Ovary (tissue), 9 donors: ENCODE measurements around the gene RAMACL. TPM values are rescaled to one million over a fixed set of nuclear protein-coding genes. Genes with fewer than 3 reads are reported as not detected.

ENCODE experiments used
- DNase-seq, 5 donors: peaks; one replicate each; pipeline ENCODE4 v3.0.0-alpha.2; 2019 to 2020
- H3K27ac ChIP-seq, 2 donors: fragments of 200-600 bp; one replicate each; pipeline versions ENCODE4 v1.5.1 to v1.8.0; 2019 to 2022
- H3K27me3 ChIP-seq: fragments of 200-600 bp; one replicate; pipeline ENCODE4 v1.8.0; 2022
- H3K36me3 ChIP-seq: fragments of 200-600 bp; sonication (generic); one replicate; pipeline ENCODE4 v1.5.1; 2019
- H3K4me1 ChIP-seq: one replicate; pipeline ENCODE4 v1.8.1; 2013; ENCODE audit warnings: mild to moderate bottlenecking, moderate library complexity; ENCODE audit not compliant: insufficient read depth
- H3K4me3 ChIP-seq: fragments of 200-600 bp; sonication (generic); one replicate; pipeline ENCODE4 v1.5.1; 2017
- H3K9me3 ChIP-seq, 2 donors: fragments of 200-600 bp in 1 of 2; sonication (generic) in 1 of 2; one replicate each; pipeline versions ENCODE4 v1.5.1 to v1.8.1; 2013 to 2019; ENCODE audit warnings: mild to moderate bottlenecking in 1 of 2, moderate library complexity in 1 of 2
- EP300 ChIP-seq: sonication (generic); formaldehyde crosslinking; IDR thresholded peaks from one replicate; pipeline ENCODE4 v1.6.1; 2017; ENCODE audit warnings: antibody characterized with exemption
- POLR2A ChIP-seq: fragments of 450-650 bp; IDR thresholded peaks from one replicate; pipeline ENCODE4 v1.6.1; 2017; ENCODE audit warnings: antibody characterized with exemption, mild to moderate bottlenecking, moderate library complexity
- WGBS, 3 donors: extraction: QIAGEN DNeasy Blood & Tissue Kit in 1 of 3; methylation state at CpG; one replicate each; pipeline versions ENCODE4 v1.1.5 to v1.1.7; 2013 to 2017; 5-methylcytosine and 5-hydroxymethylcytosine counted together
- intact Hi-C, 4 donors: fragments of 100-400 bp; cut with DNase I; formaldehyde crosslinking; loops; one replicate each; pipeline versions ENCODE4 v1.11.0 to v1.15.1; 2022 to 2023
- polyA plus RNA-seq, 2 donors: library from polyadenylated mRNA; stranded (reverse); fragments of 200-250 nt in 1 of 2; fragments of 350-450 nt in 1 of 2; fragmentation: Illumina TruSeq in 1 of 2; extraction: RNeasy Lipid Tissue Mini Kit (QIAGEN cat#74804) in 1 of 2; gene quantifications; one replicate each; pipeline ENCODE4 v1.2.3, GENCODE V29; 2013 to 2014
- total RNA-seq, 7 donors: library from RNA; depleted of rRNA in 2 of 7; stranded (reverse); fragments of >200 nt in 2 of 7; fragmentation: NEBNext Ultra II Directional in 3 of 7; extraction: Animal tissue kit (Norgen Biotek cat#: 25700) in 3 of 7; gene quantifications; one replicate each; pipeline versions ENCODE4 v1.1.0 to v1.2.4, GENCODE V29; 2016 to 2023
- TF ChIP-seq, protein P1 (sequence below), 3 donors: fragments of 450-650 bp in 2 of 3; fragments of 200-600 bp in 1 of 3; IDR thresholded peaks; one replicate each; pipeline versions ENCODE4 v1.5.1 to v1.8.0; 2016 to 2022; ENCODE audit warnings: antibody characterized with exemption in 3 of 3, mild to moderate bottlenecking in 1 of 3
- donor health status: DM: no; HTN: no; CAD: no; lungs with moderate emphysema.
- donor health status: DM: no; HTN: no; CAD: no.
- donor health status: Bipolar disorder and iron deficiency.
- donor health status: DM: yes; HTN: yes; CAD: no.
- donor health status: DM: no; HTN: no; CAD: no.
- donor health status: DM: yes; HTN: yes; CAD: no.

RAMACL gene
- total and polyA plus RNA-seq, 9 donors, result 0.16 to 6.4 (median 1.3) TPM

DNA sequence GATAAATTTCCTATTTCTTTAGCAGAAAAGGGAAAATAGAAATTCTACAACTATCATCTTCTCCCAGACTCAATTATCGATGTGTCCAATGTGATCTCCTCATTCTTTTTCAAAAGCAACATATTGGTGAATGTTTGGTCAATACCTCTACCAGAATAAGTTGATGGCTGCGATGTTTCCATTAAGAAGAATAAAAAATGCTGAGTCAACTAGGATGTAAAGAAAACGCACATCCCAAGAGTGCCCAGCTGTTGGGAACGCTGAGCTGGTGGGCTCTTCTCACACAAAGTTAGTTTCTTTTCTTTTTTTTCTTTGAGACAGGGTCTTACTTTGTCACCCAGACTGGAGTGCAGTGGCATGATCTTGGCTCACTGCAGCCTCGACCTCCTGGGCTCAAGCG is 39.8 kb downstream of the RAMACL start:
- DNase-seq, result no peak
- Histone ChIP-seq H3K27me3 (no peaks in the 10 kb centered on the region), H3K4me3 (no peak overlapping the region), H3K4me1 (peaks cover 6% of the 10 kb centered on the region), H3K9me3 (no peaks in the 10 kb centered on the region), H3K27ac (no peak overlapping the region), H3K36me3 (no peaks in the 10 kb centered on the region)
- TF ChIP-seq EP300, result no peak
- TF ChIP-seq, protein P1, sequence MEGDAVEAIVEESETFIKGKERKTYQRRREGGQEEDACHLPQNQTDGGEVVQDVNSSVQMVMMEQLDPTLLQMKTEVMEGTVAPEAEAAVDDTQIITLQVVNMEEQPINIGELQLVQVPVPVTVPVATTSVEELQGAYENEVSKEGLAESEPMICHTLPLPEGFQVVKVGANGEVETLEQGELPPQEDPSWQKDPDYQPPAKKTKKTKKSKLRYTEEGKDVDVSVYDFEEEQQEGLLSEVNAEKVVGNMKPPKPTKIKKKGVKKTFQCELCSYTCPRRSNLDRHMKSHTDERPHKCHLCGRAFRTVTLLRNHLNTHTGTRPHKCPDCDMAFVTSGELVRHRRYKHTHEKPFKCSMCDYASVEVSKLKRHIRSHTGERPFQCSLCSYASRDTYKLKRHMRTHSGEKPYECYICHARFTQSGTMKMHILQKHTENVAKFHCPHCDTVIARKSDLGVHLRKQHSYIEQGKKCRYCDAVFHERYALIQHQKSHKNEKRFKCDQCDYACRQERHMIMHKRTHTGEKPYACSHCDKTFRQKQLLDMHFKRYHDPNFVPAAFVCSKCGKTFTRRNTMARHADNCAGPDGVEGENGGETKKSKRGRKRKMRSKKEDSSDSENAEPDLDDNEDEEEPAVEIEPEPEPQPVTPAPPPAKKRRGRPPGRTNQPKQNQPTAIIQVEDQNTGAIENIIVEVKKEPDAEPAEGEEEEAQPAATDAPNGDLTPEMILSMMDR (IDR thresholded peaks at IDR 0.05), result no peak
- no peak for TF ChIP-seq POLR2A
- intact Hi-C loops, result no loop called here
- 95 to 97% (median 96%) methylated on average over 6 of the region's 6 CpGs for WGBS, 3 donors

DNA sequence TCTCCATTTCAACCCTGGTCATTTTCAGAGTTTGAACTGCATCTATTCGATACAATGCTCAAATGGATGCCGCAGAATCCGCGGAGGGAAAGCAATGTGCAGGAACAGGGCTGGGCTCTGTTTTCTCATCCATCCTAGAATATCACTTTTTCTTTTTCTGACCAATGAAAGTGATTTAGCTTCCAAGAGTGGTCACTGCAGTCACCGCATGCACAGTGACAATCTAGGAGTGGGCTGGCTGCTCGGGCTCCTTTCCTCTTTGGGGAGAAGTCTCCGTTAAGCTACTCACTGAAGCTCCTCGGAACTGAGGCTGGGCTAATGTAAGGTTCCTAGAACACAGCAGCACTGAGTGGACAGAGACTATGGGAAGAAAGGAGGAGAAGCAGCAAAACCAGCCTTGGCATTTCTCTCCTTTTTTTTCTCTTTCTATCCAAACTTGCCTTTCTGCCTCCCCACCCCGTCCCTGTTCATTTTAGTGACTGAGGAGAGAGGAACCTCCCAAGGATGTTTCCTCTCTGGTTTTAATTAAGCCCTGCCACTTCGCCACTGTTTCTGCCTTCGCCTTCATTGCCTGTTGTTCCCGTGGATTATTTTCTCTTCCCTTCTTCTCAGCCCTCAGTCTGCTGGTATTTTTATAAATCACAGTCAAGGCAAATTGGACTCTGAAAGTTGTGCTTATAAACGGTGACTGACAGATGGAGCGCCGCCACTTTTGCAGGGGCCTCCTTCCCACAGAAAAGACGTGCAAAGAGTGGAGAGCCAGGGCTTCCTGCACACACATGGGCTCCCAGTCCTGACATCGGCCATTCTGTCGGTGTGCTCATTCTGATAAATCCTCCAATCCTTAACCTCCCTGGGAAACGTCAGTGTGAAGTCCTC is 41.1 kb downstream of the RAMACL start:
- H3K27me3 ChIP-seq, result no peaks in the 10 kb centered on the region
- H3K9me3 ChIP-seq, result no peaks in the 10 kb centered on the region
- intact Hi-C loops, result no loop called here
- TF ChIP-seq, protein P1 (IDR thresholded peaks at IDR 0.05), result no peak
- no peak for TF ChIP-seq EP300
- no peak for TF ChIP-seq POLR2A
- no peak for DNase-seq
- 91 to 95% (median 92%) methylated on average over 19 of the region's 19 CpGs for WGBS, 3 donors
- H3K4me3 ChIP-seq, result no peak overlapping the region
- peaks cover 6% of the 10 kb centered on the region for H3K4me1 ChIP-seq
- no peaks in the 10 kb centered on the region for H3K36me3 ChIP-seq
- no peak overlapping the region for H3K27ac ChIP-seq

DNA sequence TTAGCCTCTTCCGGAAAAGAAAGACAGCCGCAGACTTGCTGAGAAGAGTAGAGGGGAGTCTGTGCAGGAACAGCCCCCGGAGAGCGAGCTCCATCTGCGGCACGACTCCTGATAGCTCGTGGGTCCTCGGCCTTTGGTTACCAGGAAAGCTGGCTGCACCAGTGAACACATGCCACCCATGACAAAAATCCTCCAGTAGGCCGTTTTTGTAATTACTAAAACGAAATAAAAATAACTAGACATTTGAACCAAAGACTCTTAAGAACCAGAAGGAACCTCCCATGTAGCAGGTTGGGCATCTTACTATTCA is 42.2 kb downstream of the RAMACL start:
- no peaks in the 10 kb centered on the region for H3K36me3 ChIP-seq
- H3K4me1 ChIP-seq, result peaks cover 6% of the 10 kb centered on the region

DNA sequence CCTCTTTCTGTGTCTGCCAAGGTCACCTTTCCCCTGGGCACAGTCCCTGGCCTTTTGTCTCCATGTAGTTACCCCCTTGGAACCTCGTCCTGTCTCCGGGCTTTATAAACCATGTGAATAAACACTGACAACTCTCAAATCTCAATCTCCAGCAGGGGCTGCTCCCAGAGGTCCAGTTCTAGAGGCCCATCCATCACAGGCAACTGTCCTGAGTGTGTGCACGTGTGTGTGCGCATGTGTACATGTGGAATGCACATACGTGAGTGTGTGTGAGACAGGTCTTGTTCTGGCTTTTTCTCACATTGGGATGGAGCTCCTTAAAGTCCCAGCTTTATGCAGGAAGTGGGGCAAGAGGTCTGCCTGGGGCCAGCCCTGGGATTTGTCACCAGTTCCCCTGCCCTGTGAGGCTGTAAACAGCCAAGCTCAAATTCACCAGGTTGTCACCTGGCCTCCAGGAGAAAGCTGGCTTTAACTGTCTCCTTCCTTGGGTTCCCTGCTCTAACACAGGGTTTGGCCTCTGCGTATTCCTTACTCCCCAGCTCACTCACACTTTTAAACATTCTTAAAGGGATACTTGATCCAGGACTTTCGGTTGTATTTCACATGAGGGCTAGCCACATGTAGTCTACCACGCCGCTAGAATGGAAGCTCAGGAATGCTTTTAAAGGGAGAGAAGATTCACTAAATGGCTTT is 42.7 kb downstream of the RAMACL start:
- Histone ChIP-seq H3K27me3 (no peaks in the 10 kb centered on the region), H3K4me1 (peaks cover 6% of the 10 kb centered on the region), H3K27ac (no peak overlapping the region), H3K9me3 (no peaks in the 10 kb centered on the region), H3K4me3 (no peak overlapping the region), H3K36me3 (no peaks in the 10 kb centered on the region)
- WGBS, 3 donors, result 90 to 94% (median 92%) methylated on average over 9 of the region's 9 CpGs
- no peak for DNase-seq
- intact Hi-C loops, result no loop called here
- TF ChIP-seq EP300, result no peak
- TF ChIP-seq, protein P1 (IDR thresholded peaks at IDR 0.05), result no peak
- no peak for TF ChIP-seq POLR2A

More for the DNA sequence above, 42.2 kb downstream of the RAMACL start:
- no peak overlapping the region for H3K4me3 ChIP-seq
- intact Hi-C loops, result no loop called here
- H3K27ac ChIP-seq, result no peak overlapping the region
- no peaks in the 10 kb centered on the region for H3K27me3 ChIP-seq
- H3K9me3 ChIP-seq, result no peaks in the 10 kb centered on the region
- TF ChIP-seq POLR2A (no peak), EP300 (no peak)
- TF ChIP-seq, protein P1 (IDR thresholded peaks at IDR 0.05), result no peak
- no peak for DNase-seq
- WGBS, 3 donors, result 94 to 97% (median 96%) methylated on average over 10 of the region's 10 CpGs
